GM12878 (cell line): ENCODE results near the gene CDC16. TPM values are rescaled to one million over a fixed set of nuclear protein-coding genes. Genes with fewer than 3 reads are reported as not detected.

Experiments
- MLLT1 ChIP-seq: fragments of 450-650 bp; IDR thresholded peaks from 2 replicates; pipeline ENCODE4 v1.6.1; 2016; ENCODE audit warnings: mild to moderate bottlenecking
- NRF1 ChIP-seq: conservative IDR thresholded peaks from 2 replicates; pipeline ENCODE4 v1.6.1; 2011; ENCODE audit warnings: mild to moderate bottlenecking, low read depth, low read length, improper control_type of control experiment
- ZBTB40 ChIP-seq: fragments of 450-650 bp; IDR thresholded peaks from 2 replicates; pipeline ENCODE4 v1.6.1; 2016; ENCODE audit warnings: mild to moderate bottlenecking, moderate library complexity, borderline replicate concordance
- polyA plus RNA-seq, 11 experiments: library from polyadenylated mRNA; depleted of rRNA in 4 of 11; unstranded in 6 of 11; stranded (reverse) in 5 of 11; fragments of >200 nt; fragmentation: Nextera tagmentation in 4 of 11; fragmentation: Illumina TruSeq in 1 of 11; extraction: Ambion mirVana in 4 of 11; extraction: Trizol in 1 of 11; gene quantifications; 1 replicate in 1 of 11; 2 replicates in 10 of 11; pipeline versions ENCODE4 v1.2.1 to v1.2.3, GENCODE V29; 2011 to 2016; ENCODE audit warnings: inconsistent platforms in 2 of 11, missing spikeins in 2 of 11, low read depth in 1 of 11
- total RNA-seq, 4 experiments: library from RNA; depleted of rRNA in 3 of 4; stranded (reverse); fragments of >200 nt in 3 of 4; fragmentation: Illumina TruSeq in 1 of 4; extraction: Trizol in 1 of 4; gene quantifications; 2 replicates each; pipeline versions ENCODE4 v1.2.1 to v1.2.3, GENCODE V29; 2013 to 2021

The CDC16 gene
- total and polyA plus RNA-seq, 10 of the 15 experiments (the other 5 are each of a cell fraction or from before 2014, with no cell fraction given): 15.4 to 92.9 (median 31.4) TPM

- no peak for TF ChIP-seq MLLT1
- TF ChIP-seq ZBTB40: no peak
- TF ChIP-seq NRF1: no peak
- TF ChIP-seq, all 136 proteins: peak for 63
Measured at GRCh38 chr13:114314074-114314912, 79.6 kb downstream of the CDC16 start, which contains the start of gene CHAMP1 (continued).
